ENCODE data around the gene INO80.

GRCh38 chr15:40942878-40943277 is 173.2 kb downstream of the INO80 start:
- TF ChIP-seq POLR2A (IDR thresholded peaks at IDR 0.05) (no peak), CTCF (IDR thresholded peaks at IDR 0.05) (no peak)

All from sigmoid colon (tissue), 3 donors.